Hypothalamus (tissue), 51 donors: ENCODE data around the gene FKRP.
"Not testable (repeated sequence)": the region's sequence is repeated elsewhere in the genome, so short reads cannot be mapped to it uniquely, and the experiment has no call there.

Experiments
- DNase-seq, 51 donors: peaks; one replicate each; lab custom pipeline; 2025; lab: John Stamatoyannopoulos, UW

FKRP gene

DNA sequence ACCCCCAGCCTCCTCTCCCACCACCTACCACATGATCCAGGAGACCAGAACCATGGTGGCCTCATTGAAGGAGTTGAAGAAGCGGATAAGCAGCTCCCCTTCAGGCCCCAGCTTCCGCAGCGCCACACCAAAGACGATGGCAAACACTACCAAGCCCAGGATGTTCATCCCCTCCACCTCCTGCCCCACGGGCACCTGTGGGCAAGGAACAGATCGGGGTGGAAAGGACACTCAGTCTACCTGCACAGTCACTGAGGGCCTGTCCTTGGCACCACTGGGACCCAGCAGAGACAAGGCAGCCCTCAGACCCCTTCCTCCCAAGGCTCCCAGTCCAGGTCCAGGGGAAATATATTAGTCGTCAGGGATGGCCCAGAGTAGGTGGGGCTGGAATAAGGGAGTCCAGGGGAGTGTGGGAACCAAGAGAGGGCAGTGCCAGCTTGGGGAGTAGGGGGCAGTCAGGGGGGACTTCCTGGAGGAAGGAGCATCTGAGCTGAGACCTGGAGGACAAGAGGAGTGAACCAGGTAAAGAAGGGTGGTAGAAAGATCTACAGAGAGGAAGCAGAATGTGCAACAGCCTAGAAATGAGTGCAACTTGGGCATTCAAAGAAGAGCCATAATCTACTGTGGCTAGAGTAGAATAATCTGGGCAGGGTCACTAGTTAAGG is 36.6 kb downstream of the FKRP start:
- DNase-seq = no peak

DNA sequence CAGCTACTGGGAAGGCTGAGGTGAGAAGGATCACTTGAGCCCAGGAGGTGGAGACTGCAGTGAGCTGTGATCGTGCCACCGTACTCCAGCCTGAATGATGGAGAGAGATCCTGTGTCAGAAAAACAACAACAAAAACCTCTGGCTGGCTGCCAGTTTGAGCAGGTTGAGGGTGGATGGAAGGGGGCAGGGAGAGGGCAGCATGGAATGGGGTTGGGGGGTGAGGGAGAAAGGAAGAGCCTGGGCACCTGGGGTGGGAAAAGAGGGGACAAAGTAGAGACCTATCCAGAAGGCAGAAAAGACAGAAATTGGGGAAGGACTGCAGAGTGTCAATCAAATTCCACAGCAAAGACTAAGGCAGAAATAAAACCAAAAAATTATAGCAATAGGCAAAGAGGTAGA is 37.8 kb downstream of the FKRP start:
- no peak for DNase-seq

DNA sequence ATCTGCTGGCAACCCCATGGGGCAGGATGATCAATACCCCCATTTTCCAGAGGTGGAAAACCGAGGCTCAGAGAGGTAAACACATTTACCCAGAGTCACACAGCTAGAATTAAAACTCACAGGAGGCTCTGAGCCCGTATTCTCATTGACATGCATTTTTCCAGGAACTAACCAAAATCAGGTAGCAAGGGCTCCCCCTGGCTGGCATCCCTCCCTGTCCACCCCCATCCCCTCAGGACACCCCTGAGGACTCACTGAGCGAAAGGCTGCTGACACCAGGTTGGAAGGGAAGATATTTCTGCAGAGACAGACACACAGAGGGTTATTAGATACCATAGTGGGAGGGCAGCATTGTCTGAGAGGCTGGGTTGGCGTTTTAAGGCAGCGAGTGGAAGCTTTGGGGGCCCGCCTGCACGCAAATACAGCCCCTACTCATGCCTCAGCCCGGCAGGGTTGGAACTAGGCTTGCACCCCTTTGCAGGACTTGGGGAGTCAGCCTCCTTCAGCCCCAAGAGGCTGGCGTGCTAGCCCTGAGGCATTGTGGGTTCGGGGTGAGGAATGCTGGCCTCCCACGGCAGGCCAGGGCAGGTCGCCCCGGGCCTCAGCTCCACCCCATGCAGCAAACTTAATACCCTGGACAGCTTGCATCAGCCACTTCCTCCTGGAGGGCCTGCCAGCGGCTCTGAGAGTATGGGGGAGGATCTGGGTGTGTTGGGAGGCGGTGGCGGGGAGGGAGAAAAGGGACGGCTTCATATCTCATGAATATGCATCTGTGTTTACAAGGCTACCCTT is 38.6 kb downstream of the FKRP start:
- DNase-seq = peak in 7 of 51 donors; percentile 3 to 33 (median 10)

DNA sequence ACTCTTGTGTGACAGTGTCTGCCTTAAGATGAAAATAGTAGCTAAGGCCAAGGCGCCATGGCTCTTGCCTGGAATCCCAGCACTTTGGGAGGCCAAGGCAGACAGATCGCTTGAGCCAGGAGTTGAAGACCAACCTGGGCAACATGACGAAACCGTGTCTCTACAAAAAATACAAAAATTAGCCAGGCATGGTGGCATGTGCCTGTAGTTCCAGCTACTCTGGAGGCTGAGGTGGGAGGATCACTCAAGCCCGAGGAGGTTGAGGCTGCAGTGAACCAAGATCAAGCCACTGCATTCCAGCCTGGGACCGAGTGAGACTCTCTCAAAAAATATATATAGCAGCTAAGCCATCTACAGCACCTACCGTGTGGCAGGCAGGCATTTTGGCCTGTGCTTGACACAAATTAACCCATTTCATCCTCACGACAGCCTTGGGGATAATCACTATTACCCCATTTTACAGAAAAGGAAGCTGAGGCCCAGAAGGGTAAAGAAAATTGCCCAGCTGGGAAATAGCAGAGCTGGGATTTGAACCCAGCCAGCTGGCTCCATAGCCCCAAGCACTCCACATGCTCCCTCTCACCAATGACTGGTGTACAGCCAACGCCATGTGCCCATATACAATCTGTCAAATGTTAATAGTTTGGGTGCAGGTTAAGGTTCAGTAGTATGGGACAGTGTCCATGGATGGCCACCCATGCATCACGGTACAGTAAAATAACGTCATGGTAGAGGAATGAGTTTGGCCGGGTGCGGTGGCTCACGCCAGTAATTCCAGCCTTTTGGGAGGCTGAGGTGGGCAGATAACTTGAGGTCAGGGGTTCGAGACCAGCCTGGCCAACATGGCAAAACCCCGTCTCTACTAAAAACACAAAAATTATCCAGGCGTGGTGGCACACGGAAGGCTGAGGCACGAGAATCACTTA is 39.5 kb downstream of the FKRP start:
- no peak for DNase-seq

- no peak for DNase-seq
These were observed 40.1 kb downstream of the FKRP start for GRCh38 chr19:46785980-46786235.

- DNase-seq = peak in 20 of 51 donors; percentile 7 to 43 (median 21)
These were observed 40.6 kb downstream of the FKRP start for GRCh38 chr19:46786236-46787039.

- DNase-seq = no peak
These were observed 41.1 kb downstream of the FKRP start for GRCh38 chr19:46787040-46787330.

- peak in 6 of 51 donors; percentile 7 to 26 (median 12) for DNase-seq
These were observed 41.7 kb downstream of the FKRP start for GRCh38 chr19:46787331-46788261.

DNA sequence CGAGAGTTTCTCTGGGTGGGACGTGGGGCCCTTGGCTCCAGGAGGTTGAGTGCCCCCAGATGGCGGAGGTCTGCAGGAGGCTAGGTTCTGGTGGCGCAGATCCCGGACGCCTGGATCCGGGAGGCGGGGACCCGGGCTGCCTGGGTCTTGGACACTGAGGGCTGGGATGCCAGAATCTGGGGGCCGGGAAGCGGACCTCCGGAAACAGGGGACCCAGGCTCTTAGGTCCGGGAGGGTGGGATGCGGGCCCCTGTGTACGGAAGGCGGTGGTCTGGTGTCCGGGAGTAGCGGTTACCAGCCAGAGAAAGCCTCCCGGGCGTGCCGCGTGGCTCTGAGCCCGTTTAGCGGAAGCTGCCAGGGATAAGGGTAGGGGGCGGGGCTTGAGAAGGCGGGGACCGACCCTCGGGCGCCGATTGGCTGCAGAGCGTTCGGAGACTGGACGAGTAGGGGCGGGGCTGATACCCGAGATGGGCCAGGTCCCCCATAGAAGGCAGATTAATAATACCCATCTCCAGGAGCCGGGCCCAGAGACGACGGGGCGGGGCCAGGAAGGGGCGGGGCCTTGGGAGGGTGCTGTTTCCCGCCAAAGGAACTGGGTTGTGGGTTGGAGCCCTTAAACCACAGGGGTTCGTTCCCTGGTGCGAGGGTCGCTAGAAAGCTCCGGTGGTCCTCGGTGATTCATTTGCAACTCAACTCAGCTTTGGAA is 42.6 kb downstream of the FKRP start, which contains the start of gene SLC1A5:
SLC1A5 (minus strand) TSS at position 333 of the 706 bp plus-strand sequence. CDS start 629 bp downstream, outside the sequence.
- DNase-seq = peak in 48 of 51 donors; percentile 13 to 82 (median 58)

DNA sequence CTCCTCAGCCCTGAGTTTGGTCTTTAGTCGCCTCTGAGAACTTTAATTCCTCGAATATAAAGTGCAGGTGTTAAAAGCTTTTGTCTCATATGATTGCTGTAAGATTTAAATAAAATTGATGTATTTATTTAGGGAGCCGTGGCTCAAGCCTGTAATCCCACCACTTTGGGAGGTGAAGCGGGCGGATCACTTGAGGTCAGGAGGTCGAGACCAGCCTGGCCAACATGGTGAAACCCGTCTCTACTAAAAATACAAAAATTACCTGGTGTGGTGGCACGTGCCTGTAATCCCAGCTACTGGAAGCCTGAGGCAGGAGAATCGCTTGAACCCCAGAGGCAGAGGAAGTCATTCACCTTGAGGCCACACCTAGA is 43.1 kb downstream of the FKRP start:
- no peak for DNase-seq

- no peak for DNase-seq
These were observed 43.5 kb downstream of the FKRP start for GRCh38 chr19:46789371-46789770.

DNA sequence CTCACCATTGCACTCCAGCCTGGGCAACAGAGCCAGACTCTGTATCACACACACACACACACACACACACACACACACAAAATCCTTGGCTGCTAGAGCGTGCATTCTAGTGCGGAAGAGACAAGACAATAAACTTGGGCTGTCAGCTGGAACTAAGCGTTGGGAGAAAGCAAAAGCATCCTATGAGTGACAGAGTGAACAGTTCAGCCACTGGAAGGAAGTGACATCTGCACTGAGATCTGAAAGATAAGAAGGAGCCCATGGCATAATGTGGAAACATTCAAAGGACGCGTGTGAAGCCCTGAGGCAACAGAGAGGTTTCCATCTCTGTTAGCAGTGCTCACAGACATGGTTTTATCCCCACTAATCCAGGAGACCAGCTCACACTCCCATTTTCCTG is 46.1 kb downstream of the FKRP start:
- DNase-seq = no peak

- DNase-seq = no peak
These were observed 52.0 kb downstream of the FKRP start for GRCh38 chr19:46797881-46798280.

DNA sequence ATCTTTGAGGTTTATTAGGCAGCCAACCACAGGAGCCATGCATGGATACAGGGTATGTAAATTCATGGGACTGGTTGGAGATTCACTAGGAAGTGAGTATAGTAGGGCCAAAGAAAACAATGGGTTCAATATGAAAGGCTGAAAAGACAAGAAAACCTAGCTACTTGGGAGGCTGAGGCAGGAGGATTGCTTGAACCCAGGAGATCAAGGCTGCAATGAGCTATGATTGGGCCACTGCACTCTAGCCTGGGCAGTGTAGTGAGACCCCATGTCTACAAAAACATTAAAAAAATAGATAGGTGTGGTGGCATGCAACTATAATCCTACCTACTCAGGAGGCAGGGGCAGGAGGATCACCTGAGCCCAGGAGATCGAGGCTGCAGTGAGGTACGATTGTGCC is 52.9 kb downstream of the FKRP start:
- DNase-seq = no peak

GRCh38 chr19:46802152-46802551 is 56.3 kb downstream of the FKRP start:
- no peak for DNase-seq

GRCh38 chr19:46803555-46803954 is 57.7 kb downstream of the FKRP start:
- no peak for DNase-seq

DNA sequence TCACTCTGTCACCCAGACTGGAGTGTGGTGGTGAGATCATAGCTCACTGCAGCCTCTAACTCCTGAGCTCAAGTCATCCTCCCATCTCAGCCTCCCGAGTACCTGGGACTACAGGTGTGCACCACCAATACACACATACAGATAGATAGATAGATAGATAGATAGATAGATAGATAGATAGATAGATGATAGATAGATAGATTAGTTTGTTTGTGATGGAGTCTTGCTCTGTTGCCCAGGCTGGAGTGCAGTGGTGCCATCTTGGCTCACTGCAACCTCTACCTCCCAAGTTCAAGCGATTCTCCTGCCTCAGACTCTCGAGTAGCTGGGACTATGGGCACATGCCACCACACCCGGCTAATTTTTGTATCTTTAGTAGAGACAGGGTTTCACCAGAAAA is 58.6 kb downstream of the FKRP start:
- DNase-seq = not testable (repeated sequence)

GRCh38 chr19:46806656-46807055 is 60.8 kb downstream of the FKRP start:
- no peak for DNase-seq
